ENCODE results near the gene ZNF628.
A peak's percentile ranks its signal among the peaks of the same experiment; 100 is the strongest.

- TF ChIP-seq MAZ (IDR thresholded peaks at IDR 0.05; ENCODE audit: borderline replicate concordance, low read depth, low read length): no peak; the same call in 1 of the 2 replicates
- peak; percentile 68 for TF ChIP-seq CTCF (conservative IDR thresholded peaks at IDR 0.05; ENCODE audit: low read depth, low read length)
- no peak for TF ChIP-seq POLR2A (IDR thresholded peaks at IDR 0.05; ENCODE audit: low read depth, low read length)
- peak; percentile 60 for TF ChIP-seq SMC3 (IDR thresholded peaks at IDR 0.05; ENCODE audit: low read depth, low read length)
Observed at GRCh38 chr19:55454787-55455243, 21.6 kb upstream of the ZNF628 start.
